HG03196 (cell line): ENCODE data around the gene ATM.
A peak's percentile ranks its signal among the peaks of the same experiment; 100 is the strongest.
"Not testable (repeated sequence)": the region's sequence is repeated elsewhere in the genome, so short reads cannot be mapped to it uniquely, and the experiment has no call there.

Experiments used
- ATAC-seq: cut with Tn5 transposase; IDR thresholded peaks from one replicate; pipeline ENCODE4 v1.9.1; 2021; ENCODE audit not compliant: unreplicated experiment

The ATM gene

DNA sequence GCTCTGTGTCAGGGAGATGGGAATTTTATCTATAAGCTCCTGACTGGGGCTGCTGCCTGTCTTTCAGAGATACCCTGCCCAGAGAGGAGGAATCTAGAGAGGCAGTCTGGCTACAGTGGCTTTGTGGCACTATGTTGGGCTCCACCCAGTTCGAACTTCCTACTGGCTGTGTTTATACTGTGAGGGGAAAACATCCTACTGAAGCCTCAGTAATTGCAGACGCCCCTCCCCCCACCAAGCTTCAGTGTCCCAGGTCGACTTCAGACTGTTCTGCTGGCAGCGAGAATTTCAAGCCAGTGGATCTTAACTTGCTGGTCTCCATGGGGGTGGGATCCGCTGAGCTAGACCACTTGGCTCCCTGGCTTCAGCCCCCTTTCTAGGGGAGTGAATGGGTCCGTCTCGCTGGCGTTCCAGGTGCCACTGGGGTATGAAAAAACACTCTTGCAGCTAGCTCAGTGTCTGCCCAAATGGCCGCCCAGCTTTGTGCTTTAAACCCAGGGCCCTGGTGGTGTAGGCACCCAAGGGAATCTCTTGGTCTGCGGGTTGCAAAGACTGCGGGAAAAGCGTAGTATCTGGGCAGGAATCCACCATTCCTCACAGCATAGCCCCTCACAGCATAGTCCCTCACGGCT is 54.2 kb downstream of the ATM start:
- not testable (repeated sequence) for ATAC-seq

DNA sequence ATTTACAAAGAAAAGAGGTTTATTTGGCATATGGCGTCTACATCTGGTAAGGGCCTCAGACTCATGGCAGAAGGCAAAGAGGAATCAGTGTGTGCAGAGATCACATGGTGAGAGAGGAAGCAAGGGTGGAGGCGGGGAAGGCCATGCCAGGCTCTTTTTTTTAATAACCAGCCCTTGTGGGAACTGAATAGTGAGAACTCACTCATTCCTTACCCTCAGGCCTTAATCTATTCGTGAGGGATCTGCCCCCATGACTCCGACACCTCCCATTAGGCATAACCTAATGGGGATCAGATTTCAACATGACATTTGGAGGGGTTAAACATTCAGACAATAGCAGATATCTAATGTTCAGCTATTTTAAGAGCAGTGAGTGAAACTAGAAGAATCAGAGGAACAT is 55.7 kb downstream of the ATM start:
- no peak for ATAC-seq

DNA sequence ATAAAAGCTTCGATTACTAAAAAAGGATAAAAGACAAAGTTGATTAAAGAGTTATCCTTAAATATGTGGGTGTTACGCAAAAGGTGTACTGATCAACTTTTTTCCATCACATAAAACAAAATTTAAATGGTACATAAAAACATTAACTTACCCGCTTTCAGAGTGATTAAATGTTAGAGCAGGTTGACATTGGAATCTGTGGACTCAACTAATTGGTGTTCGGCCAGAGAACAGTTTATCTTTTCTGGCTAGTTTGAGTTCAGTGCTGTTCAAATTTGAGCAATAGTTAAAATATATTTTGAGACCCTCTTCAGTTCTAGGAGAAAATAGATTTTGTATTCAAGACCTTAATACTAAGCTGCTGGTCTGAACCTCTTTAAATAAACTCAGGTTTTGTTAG is 56.1 kb downstream of the ATM start:
- no peak for ATAC-seq

DNA sequence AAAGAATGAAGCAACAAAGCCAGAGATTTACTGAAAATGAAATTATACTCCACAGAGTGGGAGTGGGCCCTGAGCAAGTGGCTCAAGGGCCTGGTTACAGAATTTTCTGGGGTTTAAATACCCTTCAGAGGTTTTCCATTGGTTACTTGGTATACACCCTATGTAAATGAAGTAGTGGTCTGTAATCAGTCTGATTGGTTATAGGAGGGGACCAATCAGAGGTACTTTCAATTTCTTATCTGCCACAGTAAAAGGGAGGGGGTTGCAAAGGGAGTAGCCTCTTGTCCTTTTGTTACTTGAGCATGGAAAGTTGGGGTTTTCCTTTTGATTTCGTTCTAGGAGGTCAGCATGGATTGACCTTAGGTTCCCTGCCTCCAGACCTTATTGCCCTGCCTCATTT is 63.5 kb downstream of the ATM start:
- no peak for ATAC-seq

DNA sequence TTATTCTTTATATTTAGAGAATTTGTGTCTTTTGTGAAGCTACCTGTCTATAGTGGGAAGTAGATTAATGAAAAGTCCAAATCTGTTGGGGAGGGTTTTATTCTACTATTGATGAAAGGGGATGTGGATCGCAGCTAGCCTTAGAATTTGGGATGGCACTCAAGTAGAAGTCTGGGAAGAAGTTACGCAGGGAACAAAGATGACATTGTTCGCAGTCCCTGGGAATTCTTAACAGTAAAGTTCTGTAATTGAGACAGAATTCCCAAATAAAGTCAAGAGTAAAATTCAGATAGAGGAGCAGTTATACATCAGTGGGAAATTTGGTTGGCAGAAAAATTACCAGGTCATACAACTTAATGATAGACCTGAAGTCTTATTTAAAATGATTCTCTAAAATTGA is 64.1 kb downstream of the ATM start:
- ATAC-seq = no peak

DNA sequence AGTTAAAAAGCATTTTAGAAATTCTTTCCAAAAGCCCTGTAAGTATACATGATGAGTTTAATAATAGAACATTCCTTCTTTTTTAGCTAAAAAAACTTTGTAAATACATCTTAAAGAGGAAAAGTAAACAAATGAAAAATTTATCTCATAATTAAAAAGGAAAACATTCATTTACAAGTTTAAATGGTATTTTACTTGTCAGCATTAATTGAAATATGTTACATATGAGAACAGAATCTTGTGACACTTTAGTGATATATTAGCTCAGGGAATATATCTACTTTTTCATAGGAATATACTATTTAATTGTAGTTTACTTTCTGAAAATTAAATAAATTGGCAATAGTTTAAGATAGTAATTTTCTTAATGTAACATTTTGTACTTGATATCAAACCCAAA is 66.2 kb downstream of the ATM start:
- ATAC-seq = not testable (repeated sequence)

DNA sequence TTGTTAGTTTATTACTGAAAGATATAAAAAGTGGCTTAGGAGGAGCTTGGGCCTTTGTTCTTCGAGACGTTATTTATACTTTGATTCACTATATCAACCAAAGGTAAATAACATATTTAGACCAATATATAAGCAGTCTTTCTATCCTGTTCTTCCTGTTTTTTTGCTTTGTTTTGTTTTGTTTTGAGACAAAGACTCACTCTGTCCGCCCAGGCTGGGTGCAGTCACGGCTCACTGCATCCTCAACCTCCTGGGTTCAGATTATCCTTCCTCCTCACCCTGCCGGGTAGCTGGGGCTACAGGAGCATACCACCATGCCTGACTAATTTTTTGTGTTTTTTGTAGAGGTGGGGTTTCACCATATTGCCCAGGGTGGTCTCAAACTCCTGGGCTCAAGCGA is 66.8 kb downstream of the ATM start:
- ATAC-seq = no peak

DNA sequence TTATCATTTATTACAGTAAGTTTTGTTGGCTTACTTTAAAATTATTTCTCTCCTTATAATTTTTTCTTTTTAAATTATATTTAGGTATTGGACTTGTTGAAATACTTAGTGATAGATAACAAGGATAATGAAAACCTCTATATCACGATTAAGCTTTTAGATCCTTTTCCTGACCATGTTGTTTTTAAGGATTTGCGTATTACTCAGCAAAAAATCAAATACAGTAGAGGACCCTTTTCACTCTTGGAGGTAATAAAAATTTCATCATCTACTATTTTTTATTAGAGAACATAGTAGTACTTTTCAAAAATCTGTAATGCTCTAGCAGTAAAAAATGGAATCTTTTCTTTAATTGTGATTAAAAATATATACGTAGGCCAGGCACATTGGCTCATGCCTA is 70.4 kb downstream of the ATM start:
- no peak for ATAC-seq

DNA sequence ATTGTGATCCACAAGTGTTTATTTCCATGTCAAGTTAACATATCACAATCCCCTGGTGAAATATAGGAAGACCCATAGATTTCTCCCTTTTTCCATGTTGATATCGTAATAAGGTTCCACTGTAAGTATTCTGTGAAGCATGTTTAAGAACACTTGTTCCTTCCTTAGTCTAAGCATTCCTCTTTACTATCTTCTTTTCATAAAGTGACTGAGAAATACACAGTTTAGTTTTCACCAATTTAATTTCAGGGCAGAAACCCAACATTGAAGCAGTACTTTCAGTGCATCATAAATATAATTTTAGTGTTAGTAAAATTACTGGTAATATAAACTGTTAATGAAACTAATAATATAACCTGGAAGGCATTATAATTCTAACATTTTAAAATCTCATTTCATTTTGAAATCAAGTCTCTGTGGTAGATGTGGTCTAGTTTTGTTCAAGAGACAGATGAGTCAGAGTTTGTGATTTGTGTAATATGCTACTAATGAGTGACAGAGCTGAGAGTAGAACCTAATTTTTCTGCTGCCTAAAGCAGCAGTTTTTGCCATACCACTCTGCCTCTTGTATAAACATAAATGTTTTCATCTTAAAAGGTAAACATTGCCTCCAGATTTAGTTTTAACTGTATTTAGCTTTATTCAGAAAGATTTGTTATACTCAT is 79.4 kb downstream of the ATM start:
- peak; percentile 92 for ATAC-seq

DNA sequence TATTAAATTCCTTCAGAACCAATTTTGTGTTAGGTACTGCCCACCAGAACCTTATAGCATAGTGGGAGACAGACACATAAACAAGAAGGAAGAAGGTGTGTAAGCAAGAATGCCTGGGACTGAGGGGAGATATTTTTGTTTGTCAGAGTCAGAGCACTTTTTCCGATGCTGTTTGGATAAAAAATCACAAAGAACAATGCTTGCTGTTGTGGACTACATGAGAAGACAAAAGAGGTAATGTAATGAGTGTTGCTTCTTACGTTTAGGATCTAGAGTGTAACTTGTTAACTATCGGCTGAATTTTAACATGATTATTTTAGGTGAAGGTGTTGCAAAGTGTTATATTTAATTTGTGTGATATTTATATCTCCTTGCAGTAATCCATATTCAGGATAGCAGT is 84.9 kb downstream of the ATM start:
- no peak for ATAC-seq

DNA sequence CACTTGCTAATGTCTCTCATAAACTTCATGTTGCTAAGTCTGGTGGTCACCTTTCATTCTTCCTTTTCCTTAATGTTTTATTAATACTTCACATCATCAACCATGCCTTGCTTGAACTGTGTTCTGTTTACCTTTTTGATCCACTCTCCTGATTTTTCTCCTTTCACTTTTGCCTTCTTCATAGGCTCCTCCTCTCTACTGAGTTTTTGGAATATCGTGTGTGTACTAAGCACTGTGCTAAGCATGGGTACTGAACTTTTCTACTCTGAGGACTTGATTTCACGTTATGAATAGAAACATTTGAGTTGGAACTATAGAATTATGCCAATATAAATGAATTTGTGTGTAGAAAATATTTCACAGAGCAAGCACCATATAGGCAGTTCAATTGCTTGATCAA is 90.6 kb downstream of the ATM start:
- ATAC-seq = no peak

DNA sequence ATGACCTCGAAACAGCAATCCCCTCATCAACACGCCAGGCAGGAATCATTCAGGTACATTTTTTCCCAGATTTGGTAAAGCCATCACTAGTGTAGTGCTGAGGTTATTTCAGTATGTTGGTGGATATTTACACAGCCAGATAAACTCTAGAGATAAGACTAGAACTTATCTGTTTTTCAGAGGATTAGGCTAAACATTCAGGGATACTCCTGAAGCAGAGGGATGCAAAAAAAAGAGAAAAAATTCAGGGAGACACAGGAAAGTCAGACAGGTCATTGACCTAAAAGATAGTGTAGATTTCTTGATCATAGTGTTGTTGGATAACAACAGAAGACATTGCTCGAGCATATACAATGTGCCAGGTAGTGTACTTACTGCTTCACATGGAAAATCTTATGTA is 93.2 kb downstream of the ATM start:
- ATAC-seq = no peak

DNA sequence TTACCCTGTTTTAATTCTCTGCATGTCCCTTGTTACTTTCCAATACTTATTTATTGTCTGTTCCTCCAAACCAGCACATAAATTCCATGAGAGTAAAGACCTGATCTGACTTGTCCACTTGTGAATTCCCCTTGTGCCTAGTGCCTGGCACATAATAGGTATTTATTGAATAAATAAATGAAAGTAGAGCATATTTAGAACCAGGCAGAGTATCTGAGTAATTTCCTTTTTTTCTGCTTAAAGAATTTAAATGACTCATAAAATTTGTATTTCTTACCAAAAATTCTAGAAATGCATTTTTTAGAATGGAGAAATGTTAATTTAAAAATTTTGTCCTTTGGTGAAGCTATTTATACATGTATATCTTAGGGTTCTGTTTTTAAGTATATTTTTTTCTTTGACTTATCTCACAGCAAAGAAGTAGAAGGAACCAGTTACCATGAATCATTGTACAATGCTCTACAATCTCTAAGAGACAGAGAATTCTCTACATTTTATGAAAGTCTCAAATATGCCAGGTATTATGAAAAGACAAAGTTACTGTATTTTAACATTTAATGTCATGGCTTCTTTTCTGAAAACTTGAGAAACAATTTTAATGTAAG is 96.8 kb downstream of the ATM start:
- ATAC-seq = no peak

DNA sequence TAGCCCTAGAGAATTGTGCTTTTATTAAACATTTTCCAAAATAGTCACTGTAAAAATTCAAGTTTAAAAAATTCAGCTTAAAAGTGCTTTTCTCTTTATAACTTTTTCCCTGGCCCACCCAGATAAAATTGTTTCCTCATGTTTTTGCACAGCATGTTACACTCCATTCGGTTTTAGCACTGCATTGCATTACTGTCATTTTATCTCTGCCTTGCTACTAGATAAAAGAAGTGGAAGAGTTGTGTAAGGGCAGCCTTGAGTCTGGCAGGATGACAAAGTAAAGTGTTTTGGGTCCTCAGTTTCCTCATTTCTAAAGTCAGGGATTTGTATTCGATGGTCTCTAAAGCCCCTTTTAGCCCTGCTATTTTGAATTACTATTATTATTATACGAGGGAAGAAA is 99.8 kb downstream of the ATM start:
- ATAC-seq = no peak

DNA sequence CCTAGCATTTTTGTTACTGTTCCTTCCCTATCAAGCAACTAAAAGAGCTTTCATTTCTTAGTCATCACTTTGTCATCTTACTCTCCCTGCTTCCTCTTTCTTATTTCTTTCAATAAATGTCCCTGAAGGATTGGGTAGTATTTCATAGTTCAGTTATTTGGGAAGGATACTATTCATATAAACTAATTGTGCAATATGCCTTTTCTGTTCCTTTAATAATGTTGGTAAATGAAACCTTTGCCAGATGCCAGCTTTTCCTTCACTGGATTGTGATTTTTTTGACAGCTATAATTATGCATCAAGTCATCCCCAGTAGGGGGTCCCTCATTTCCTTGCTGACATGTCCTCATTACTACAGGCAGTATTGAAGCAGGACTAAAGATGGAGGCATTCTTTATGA is 101.7 kb downstream of the ATM start:
- ATAC-seq = no peak

DNA sequence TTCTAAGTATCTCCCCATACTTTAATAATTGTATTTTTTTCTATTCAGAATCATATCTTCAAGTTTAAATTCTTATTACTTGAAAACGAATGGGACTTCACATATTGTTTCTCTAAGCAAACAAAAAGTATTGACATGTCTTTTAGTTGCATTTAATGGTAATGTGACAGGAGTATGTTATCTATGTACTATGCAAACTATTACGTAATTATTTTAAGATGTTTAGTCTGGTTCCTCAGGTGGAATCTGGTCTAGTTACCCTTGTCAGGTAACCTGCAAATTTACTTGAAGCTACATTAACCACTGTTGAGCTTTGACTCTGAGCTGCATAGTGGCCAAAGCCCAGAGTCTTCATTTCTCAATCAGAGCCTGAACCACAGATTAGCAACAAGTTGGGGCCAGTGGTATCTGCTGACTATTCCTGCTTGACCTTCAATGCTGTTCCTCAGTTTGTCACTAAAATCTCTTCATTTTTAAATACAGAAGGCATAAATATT is 110.6 kb downstream of the ATM start:
- ATAC-seq = no peak

DNA sequence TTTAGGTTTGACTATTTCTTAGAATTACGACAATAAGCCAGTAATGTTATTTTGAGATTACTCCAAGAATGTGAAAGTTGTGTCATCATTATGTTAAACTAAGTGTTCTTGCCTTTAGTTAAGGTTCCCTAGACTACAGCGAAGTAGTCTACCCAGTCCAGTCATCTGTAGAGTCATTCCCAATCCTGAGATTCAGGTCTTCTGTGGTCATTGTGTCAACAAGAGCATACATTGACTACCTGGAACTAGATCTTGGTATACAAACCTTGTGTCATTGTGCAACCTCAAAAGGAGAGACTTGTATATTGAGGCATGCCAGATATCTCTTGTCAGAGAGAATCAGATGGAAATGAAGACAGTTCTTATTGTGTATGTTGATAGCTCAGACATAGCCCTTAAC is 115.9 kb downstream of the ATM start:
- ATAC-seq = no peak

DNA sequence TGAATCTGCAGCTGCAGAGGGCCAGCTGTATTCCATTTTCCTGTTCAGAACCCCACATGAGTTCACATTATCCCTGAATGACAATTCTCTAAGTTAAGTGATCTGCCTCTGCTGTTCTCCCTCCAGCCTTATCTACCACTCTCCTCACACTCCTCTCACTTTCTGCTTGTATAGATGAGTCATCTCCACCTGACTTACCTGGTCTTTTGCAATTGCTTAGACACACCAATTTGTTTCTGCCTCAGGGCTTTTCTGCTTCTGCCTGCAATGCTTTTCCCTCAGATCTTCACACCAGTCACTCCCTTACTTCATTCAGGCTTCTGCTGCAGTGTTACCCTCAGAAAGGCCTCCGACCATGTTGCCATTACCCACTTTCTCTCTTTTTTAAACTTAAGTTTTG is 118.1 kb downstream of the ATM start:
- no peak for ATAC-seq

DNA sequence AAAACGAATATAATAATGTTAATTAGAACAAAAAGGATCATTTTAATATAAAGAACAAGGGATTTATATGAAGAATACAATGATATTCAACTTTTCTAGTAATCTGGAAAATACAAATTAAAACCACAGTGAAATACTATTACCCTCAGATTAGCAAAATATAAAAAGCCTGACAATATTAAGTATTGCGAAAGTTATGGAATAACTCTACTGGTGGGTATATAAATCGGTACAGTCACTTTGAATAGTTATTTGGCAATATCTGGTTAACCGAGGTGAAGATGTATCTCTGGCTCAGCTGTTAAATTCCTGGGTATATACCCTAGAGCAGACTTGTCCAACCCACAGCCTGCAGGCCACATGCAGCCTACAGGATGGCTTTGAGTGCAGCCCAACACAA is 118.8 kb downstream of the ATM start:
- ATAC-seq = no peak

DNA sequence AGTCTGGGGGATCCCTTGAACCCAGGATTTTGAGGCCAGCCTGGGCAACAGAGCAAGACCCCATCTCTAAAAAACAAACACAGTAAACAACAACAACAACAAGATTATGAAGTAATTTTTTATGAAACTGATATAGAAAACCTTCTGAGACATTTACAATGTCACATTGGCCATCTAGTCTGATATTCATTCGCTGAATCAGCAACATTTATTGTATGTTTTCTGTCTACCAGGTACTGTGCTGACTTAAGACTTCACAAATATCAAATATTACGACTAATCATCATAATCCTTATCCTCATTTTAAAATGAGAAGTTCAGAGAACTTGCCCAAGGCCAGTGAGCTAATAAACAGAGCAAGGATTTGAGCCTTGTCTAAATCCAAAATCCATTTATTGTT is 120.8 kb downstream of the ATM start:
- ATAC-seq = no peak

DNA sequence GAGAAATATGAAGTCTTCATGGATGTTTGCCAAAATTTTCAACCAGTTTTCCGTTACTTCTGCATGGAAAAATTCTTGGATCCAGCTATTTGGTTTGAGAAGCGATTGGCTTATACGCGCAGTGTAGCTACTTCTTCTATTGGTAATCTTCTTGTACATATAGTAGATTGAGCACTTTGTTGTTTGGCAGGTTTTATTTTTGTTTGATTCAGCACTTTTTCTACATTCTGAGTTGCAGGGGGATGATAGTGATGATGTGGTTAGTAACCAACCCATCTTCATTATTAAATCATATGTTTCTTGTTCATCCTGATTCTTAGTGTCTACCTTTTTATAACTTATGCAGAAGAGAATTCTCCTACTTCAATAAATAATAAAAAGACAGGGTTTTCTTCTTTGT is 122.9 kb downstream of the ATM start:
- ATAC-seq = no peak

DNA sequence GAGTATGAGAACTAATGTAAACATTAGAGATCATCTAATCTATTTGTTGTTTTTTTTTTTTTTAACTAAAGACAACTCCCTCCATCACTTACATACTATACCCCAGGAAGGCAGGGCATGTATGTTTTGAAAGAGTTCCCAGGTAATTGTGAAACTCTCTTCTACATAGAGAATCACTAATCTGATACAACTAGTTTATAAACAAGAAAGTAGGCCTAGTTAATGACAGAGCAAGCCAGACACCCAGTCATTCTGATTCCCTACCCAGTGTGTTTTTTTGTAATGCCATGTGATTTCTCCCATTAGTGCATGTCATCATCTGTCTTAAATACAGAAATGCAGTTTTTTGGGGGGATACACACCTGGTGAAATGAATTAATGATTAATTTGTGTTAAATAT is 123.6 kb downstream of the ATM start:
- ATAC-seq = no peak

DNA sequence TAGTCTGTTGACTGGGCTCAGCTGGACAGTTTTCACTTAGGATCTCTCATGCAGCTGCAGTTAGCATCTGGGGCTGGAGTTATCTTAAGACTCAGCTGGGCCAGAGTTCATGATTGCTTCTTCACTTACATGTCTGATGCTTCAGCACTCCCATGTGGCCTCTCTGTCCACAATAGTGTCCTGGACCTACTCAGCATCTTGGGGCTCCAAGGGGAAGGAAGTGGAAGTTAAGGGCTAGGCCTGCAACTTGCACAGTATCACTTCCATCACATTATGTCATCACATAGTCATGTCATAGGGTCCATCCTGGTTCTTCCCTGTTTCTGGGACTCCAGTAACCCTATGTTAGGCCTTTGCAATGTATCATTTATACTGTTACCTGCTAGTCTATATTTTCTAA is 128.6 kb downstream of the ATM start:
- no peak for ATAC-seq
